ENCODE measurements around the gene FRYL. TPM values are rescaled to one million over a fixed set of nuclear protein-coding genes. Genes with fewer than 3 reads are reported as not detected.

FRYL gene
- total RNA-seq, 1 donor from 2014 or later, result 93.3 TPM

GRCh38 chr4:48565362-48566033, 214.6 kb downstream of the FRYL start:
- no peaks in the 10 kb centered on the region for H3K36me3 Mint-ChIP-seq (ENCODE audit: low read depth, unreplicated experiment)
- H3K27ac Mint-ChIP-seq (ENCODE audit: unreplicated experiment), result no peak overlapping the region
- peaks cover 6% of the 10 kb centered on the region for H3K4me1 Mint-ChIP-seq (ENCODE audit: unreplicated experiment)

GRCh38 chr4:48564151-48564550, 215.9 kb downstream of the FRYL start:
- Mint-ChIP-seq H3K9me3 (ENCODE audit: unreplicated experiment) (no peaks in the 10 kb centered on the region), H3K27ac (ENCODE audit: unreplicated experiment) (no peak overlapping the region), H3K4me3 (ENCODE audit: unreplicated experiment) (no peak overlapping the region), H3K4me1 (ENCODE audit: unreplicated experiment) (peaks cover 6% of the 10 kb centered on the region), H3K36me3 (ENCODE audit: low read depth, unreplicated experiment) (peaks cover 9% of the 10 kb centered on the region), H3K27me3 (ENCODE audit: unreplicated experiment) (no peaks in the 10 kb centered on the region)
- DNase-seq (ENCODE audit: low spot score), result no peak
- no peak for TF ChIP-seq CTCF (IDR thresholded peaks at IDR 0.05; ENCODE audit: unreplicated experiment)

More at GRCh38 chr4:48565362-48566033, 214.6 kb downstream of the FRYL start:
- H3K9me3 Mint-ChIP-seq (ENCODE audit: unreplicated experiment), result no peaks in the 10 kb centered on the region
- no peak overlapping the region for H3K4me3 Mint-ChIP-seq (ENCODE audit: unreplicated experiment)
- no peak for TF ChIP-seq CTCF (IDR thresholded peaks at IDR 0.05; ENCODE audit: unreplicated experiment)
- H3K27me3 Mint-ChIP-seq (ENCODE audit: unreplicated experiment), result no peaks in the 10 kb centered on the region
- no peak for DNase-seq (ENCODE audit: low spot score)

- Mint-ChIP-seq H3K4me3 (ENCODE audit: unreplicated experiment) (no peak overlapping the region), H3K4me1 (ENCODE audit: unreplicated experiment) (peaks cover 10% of the 10 kb centered on the region), H3K36me3 (ENCODE audit: low read depth, unreplicated experiment) (peaks cover 41% of the 10 kb centered on the region), H3K9me3 (ENCODE audit: unreplicated experiment) (no peaks in the 10 kb centered on the region), H3K27me3 (ENCODE audit: unreplicated experiment) (peaks cover 3% of the 10 kb centered on the region), H3K27ac (ENCODE audit: unreplicated experiment) (no peak overlapping the region)
- TF ChIP-seq CTCF (IDR thresholded peaks at IDR 0.05; ENCODE audit: unreplicated experiment), result no peak
- DNase-seq (ENCODE audit: low spot score), result no peak
Measured at GRCh38 chr4:48558819-48559218, 221.3 kb downstream of the FRYL start.

- Mint-ChIP-seq H3K27me3 (ENCODE audit: unreplicated experiment) (peaks cover 4% of the 10 kb centered on the region), H3K36me3 (ENCODE audit: low read depth, unreplicated experiment) (peaks cover 41% of the 10 kb centered on the region), H3K4me3 (ENCODE audit: unreplicated experiment) (peak overlapping the region; percentile 70), H3K27ac (ENCODE audit: unreplicated experiment) (no peak overlapping the region), H3K4me1 (ENCODE audit: unreplicated experiment) (peaks cover 11% of the 10 kb centered on the region), H3K9me3 (ENCODE audit: unreplicated experiment) (no peaks in the 10 kb centered on the region)
- no peak for DNase-seq (ENCODE audit: low spot score)
- no peak for TF ChIP-seq CTCF (IDR thresholded peaks at IDR 0.05; ENCODE audit: unreplicated experiment)
Measured at GRCh38 chr4:48558026-48558425, 222.1 kb downstream of the FRYL start.

- no peak overlapping the region for H3K4me3 Mint-ChIP-seq (ENCODE audit: unreplicated experiment)
Measured at GRCh38 chr4:48557478-48557877, 222.6 kb downstream of the FRYL start.

More at GRCh38 chr4:48557478-48557877, 222.6 kb downstream of the FRYL start:
- Mint-ChIP-seq H3K36me3 (ENCODE audit: low read depth, unreplicated experiment) (peaks cover 41% of the 10 kb centered on the region), H3K27me3 (ENCODE audit: unreplicated experiment) (peaks cover 4% of the 10 kb centered on the region), H3K4me1 (ENCODE audit: unreplicated experiment) (peaks cover 11% of the 10 kb centered on the region), H3K9me3 (ENCODE audit: unreplicated experiment) (no peaks in the 10 kb centered on the region), H3K27ac (ENCODE audit: unreplicated experiment) (no peak overlapping the region)
- TF ChIP-seq CTCF (IDR thresholded peaks at IDR 0.05; ENCODE audit: unreplicated experiment), result peak; percentile 23
- no peak for DNase-seq (ENCODE audit: low spot score)

Data from endothelial cell (in vitro differentiated cells).